SK-N-MC (cell line): ENCODE measurements around the gene DEPDC1B.

Experiments used
- EZH2 ChIP-seq: fragments of 200-600 bp; sonication (generic); IDR thresholded peaks from one replicate; pipeline ENCODE4 v1.6.1; 2017; ENCODE audit warnings: antibody characterized with exemption
- FOXP2 ChIP-seq: optimal IDR thresholded peaks from 2 replicates; pipeline ENCODE3; 2011; ENCODE audit warnings: mild to moderate bottlenecking, moderate library complexity; ENCODE audit not compliant: insufficient read depth; ENCODE audit errors: extremely low read length, control extremely low read depth
- POLR2AphosphoS5 ChIP-seq: IDR thresholded peaks from 2 replicates; pipeline ENCODE4 v1.6.1; 2012; ENCODE audit warnings: mild to moderate bottlenecking, low read depth, low read length, borderline replicate concordance

DNA sequence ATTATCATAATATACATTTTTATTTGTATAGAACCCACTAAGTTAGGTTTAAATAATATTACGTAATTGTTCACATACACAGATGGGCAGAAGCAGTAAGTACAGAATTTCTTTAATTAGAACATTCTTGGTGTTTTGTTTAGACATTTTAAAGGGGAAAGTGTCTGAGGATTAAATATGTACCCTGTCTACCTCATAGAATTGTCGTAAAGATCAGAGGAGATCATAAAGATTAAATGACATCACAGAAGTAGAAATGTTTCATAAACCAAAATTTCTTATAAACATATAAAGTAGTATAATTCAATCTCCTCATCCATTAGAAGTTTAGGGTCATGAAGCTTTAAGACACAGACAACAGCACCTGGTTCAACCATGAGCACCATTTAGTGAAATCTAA lies 20.1 kb downstream of the DEPDC1B start:
- no peak for TF ChIP-seq EZH2
- no peak for TF ChIP-seq POLR2AphosphoS5
- TF ChIP-seq FOXP2 = no peak
